ENCODE measurements around the gene PRKCI.
"Not testable (repeated sequence)": the region's sequence is repeated elsewhere in the genome, so short reads cannot be mapped to it uniquely, and the experiment has no call there.

The PRKCI gene

DNA sequence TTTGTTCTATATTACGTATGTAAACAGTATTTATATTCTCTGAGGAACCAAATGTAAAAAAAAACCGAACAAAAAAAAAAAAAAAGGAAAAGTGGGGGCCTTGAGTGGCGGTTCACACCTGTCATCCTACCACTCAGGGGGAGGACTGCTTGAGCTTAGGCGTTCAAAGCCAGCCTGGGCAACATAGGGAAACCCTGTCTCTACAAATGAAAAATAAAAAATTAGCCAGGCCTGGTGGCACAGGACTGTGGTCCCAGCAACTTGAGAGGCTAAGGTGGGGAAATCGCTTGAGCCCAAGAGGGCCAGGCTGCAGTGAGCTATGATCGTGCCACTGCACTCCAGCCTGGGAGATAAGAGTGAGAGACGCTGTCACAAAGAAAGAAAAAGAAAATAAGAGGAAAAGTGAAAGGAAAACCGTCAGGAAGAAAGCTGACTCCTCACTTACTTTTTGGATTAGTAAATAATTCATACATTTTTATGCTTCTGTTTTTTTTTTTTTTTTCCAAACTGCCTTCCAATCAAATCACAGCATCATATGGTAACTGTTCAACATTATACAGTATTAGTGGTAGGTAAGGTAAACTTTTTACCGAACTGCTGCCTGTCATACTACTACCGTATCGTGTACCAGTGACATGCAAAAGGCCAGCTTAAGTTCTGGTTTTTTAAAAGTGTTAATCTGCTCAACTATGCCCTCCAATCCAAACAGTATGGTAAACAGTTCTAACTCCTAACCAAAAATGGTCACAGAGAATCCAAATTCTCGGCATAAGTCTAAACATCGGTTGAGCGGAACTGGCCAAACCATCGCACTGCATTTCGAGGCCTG is 41.9 kb upstream of the PRKCI start:
- H3K9ac ChIP-seq (ENCODE audit: low read length): peak overlapping the region; percentile 94
- peak overlapping the region; percentile 56 for H3K4me2 ChIP-seq (ENCODE audit: low read depth, low read length, poor library complexity, severe bottlenecking)
- H3K27me3 ChIP-seq (ENCODE audit: low read length): no peaks in the 10 kb centered on the region
- no peaks in the 10 kb centered on the region for H4K20me1 ChIP-seq (ENCODE audit: low read depth, low read length)
- no peaks in the 10 kb centered on the region for H3K9me3 ChIP-seq (ENCODE audit: insufficient read depth, low read length)
- H3K9me2 ChIP-seq (replicated peaks; ENCODE audit: insufficient read depth, low read length): no peaks in the 10 kb centered on the region
- H2AFZ ChIP-seq (ENCODE audit: low read depth, low read length, severe bottlenecking): peak overlapping the region; percentile 63
- peaks cover 31% of the 10 kb centered on the region for H3K79me2 ChIP-seq (ENCODE audit: insufficient read depth, low read length)
- H3K36me3 ChIP-seq (ENCODE audit: low read length): peaks cover 7% of the 10 kb centered on the region; the same call in 1 of the 2 replicates
- TF ChIP-seq, protein P1, sequence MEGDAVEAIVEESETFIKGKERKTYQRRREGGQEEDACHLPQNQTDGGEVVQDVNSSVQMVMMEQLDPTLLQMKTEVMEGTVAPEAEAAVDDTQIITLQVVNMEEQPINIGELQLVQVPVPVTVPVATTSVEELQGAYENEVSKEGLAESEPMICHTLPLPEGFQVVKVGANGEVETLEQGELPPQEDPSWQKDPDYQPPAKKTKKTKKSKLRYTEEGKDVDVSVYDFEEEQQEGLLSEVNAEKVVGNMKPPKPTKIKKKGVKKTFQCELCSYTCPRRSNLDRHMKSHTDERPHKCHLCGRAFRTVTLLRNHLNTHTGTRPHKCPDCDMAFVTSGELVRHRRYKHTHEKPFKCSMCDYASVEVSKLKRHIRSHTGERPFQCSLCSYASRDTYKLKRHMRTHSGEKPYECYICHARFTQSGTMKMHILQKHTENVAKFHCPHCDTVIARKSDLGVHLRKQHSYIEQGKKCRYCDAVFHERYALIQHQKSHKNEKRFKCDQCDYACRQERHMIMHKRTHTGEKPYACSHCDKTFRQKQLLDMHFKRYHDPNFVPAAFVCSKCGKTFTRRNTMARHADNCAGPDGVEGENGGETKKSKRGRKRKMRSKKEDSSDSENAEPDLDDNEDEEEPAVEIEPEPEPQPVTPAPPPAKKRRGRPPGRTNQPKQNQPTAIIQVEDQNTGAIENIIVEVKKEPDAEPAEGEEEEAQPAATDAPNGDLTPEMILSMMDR (IDR thresholded peaks at IDR 0.05; ENCODE audit: insufficient read depth, low read length, poor library complexity, severe bottlenecking): no peak
- peak overlapping the region; percentile 73 for H3K27ac ChIP-seq (ENCODE audit: low read depth, low read length)
- peak overlapping the region; percentile 86 for H3K4me3 ChIP-seq (ENCODE audit: insufficient read depth, low read length, poor library complexity, severe bottlenecking)
- H3F3A ChIP-seq (ENCODE audit: insufficient read depth): 0 out of 2 replicates have a peak, but pooled peaks cover 6% of the 10 kb centered on the region

DNA sequence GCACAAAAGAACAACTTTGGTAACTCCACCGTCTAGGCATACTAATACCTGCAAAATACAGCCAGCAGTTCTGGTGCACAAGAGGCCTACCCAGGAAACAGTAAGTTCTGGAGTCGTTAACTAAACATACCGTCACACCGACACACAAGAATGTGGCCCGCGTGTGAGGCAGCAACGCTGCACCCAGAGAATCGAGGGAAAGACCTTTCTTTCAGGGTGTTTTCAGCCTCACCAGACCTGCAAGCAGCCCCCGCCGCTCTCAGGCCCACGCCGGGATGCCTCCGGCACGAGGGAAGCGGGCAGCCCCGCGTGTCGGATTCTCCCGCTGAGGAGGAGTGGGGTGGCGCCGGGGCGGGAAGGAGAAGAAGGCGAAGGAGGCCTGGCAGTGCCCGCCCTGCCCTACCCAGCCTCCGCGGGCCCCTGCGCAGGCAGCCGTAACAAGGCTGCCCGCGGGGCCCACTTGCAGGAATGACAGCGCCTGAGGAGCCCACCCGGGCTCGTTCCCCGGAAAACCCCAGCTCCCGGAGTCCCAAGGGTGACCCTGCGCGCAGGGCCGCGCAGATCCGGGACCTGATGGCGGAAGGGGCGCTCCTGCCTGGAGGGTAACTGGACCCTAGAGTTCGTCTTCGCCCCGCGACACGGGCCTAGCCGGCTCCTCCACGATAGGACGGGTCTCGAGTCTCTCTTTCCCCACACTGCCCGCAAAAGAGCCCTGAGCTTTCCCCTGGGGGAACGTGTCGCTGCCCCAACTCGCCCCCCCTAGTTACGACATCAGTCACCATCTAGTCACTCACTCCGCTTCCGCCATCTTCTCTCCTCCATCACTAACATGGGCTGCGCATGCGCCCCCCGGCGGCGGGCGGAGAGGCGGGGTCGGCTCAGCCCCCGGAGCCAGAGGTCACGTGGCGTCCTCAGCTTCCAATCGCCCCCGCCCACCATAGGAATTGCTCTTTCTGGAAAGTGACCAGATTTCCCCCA is 41.0 kb upstream of the PRKCI start, which contains the start of gene PHC3:
PHC3 (minus strand) TSS at position 826 of the 978 bp plus-strand sequence; CDS start at position 808, 18 bp downstream.
- peak within 1 kb of the TSS; percentile 86 for H3K4me3 ChIP-seq (ENCODE audit: insufficient read depth, low read length, poor library complexity, severe bottlenecking)
- H3F3A ChIP-seq (ENCODE audit: insufficient read depth): 0 out of 2 replicates have a peak, but pooled peaks cover 6% of the 10 kb centered on the region
- no peaks in the 10 kb centered on the region for H3K9me2 ChIP-seq (replicated peaks; ENCODE audit: insufficient read depth, low read length)
- peak within 1 kb of the TSS; percentile 63 for H2AFZ ChIP-seq (ENCODE audit: low read depth, low read length, severe bottlenecking)
- peak within 1 kb of the TSS; percentile 73 for H3K27ac ChIP-seq (ENCODE audit: low read depth, low read length)
- no peaks in the 10 kb centered on the region for H4K20me1 ChIP-seq (ENCODE audit: low read depth, low read length)
- TF ChIP-seq, protein P1 (IDR thresholded peaks at IDR 0.05; ENCODE audit: insufficient read depth, low read length, poor library complexity, severe bottlenecking): no peak
- TF ChIP-seq EZH2phosphoT487 (conservative IDR thresholded peaks at IDR 0.05; ENCODE audit: low read length): no peak
- peaks cover 6% of the 10 kb centered on the region; the same call in 1 of the 2 replicates for H3K36me3 ChIP-seq (ENCODE audit: low read length)
- H3K9me3 ChIP-seq (ENCODE audit: insufficient read depth, low read length): no peaks in the 10 kb centered on the region
- H3K9ac ChIP-seq (ENCODE audit: low read length): peak within 1 kb of the TSS; percentile 94
- H3K79me2 ChIP-seq (ENCODE audit: insufficient read depth, low read length): peaks cover 29% of the 10 kb centered on the region
- H3K27me3 ChIP-seq (ENCODE audit: low read length): no peaks in the 10 kb centered on the region
- peak within 1 kb of the TSS; percentile 56 for H3K4me2 ChIP-seq (ENCODE audit: low read depth, low read length, poor library complexity, severe bottlenecking)

DNA sequence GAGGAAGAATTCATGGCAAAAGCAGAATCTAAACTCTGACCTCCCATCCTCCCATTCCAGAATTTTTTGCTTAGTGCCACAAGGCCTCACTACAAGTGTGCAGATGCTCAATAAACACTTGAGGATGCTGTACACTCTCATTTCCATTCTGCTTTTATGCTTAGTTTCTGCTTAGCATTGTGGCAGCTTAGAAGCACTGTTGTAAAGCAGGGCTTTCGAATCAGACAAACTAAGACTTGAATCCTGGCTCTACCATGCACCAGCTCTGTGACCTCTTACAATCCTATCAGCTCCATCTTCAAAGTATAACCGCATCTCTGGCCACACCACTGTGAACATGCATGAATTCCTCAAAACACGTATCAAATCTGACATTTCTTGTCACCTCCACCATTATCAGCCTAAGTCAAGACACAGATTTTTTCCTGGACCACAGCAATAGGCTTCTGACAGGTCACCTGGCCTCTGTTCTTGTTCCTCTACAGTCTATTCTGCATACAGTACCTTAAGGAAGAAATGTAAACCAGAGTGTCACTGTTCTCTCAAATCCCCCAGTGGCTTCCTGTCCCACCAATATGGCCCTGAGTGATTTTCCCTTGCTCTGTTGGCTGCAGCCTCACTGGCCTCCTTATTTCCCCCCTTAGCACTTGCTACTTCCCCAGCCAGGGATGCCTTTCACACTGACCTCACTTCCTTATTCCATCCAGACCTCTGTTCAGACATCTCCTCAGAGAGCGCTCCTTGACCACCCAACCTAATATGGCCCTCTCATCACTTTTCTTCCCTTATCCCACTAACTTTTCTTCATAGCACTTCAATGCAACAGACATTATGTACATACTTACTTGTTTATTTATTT is 32.6 kb upstream of the PRKCI start:
- Histone ChIP-seq H3F3A (ENCODE audit: insufficient read depth) (no peaks in the 10 kb centered on the region), H3K9me3 (ENCODE audit: insufficient read depth, low read length) (no peaks in the 10 kb centered on the region), H3K9ac (ENCODE audit: low read length) (no peak overlapping the region), H2AFZ (ENCODE audit: low read depth, low read length, severe bottlenecking) (peak overlapping the region; percentile 53), H4K20me1 (ENCODE audit: low read depth, low read length) (no peaks in the 10 kb centered on the region), H3K36me3 (ENCODE audit: low read length) (no peaks in the 10 kb centered on the region), H3K79me2 (ENCODE audit: insufficient read depth, low read length) (no peaks in the 10 kb centered on the region), H3K27me3 (ENCODE audit: low read length) (no peaks in the 10 kb centered on the region), H3K4me2 (ENCODE audit: low read depth, low read length, poor library complexity, severe bottlenecking) (peak overlapping the region; percentile 21), H3K4me3 (ENCODE audit: insufficient read depth, low read length, poor library complexity, severe bottlenecking) (no peak overlapping the region), H3K27ac (ENCODE audit: low read depth, low read length) (no peak overlapping the region), H3K9me2 (replicated peaks; ENCODE audit: insufficient read depth, low read length) (no peaks in the 10 kb centered on the region)
- TF ChIP-seq EZH2phosphoT487 (conservative IDR thresholded peaks at IDR 0.05; ENCODE audit: low read length): no peak
- TF ChIP-seq, protein P1 (IDR thresholded peaks at IDR 0.05; ENCODE audit: insufficient read depth, low read length, poor library complexity, severe bottlenecking): no peak

DNA sequence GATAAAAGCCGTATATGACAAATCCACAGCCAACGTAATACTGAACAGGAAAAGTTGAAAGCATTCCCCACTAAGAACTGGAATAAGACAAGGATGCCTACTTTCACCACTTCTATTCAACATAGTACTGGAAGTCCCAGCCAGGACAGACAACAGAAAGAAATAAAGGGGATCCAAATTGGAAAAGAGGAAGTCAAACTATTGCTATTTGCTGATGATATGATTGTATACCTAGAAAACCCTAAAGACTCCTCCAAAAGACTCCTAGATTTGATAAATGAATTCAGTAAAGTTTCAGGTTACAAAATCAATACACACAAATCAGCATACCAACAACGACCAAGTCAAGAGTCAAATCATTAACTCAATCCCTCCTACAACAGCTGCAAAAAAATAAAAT is 26.5 kb upstream of the PRKCI start:
- not testable (repeated sequence) for H4K20me1 ChIP-seq (ENCODE audit: low read depth, low read length); H3K9ac ChIP-seq (ENCODE audit: low read length); H3K9me2 ChIP-seq (replicated peaks; ENCODE audit: insufficient read depth, low read length); H3K9me3 ChIP-seq (ENCODE audit: insufficient read depth, low read length); H3K27ac ChIP-seq (ENCODE audit: low read depth, low read length); H3F3A ChIP-seq (ENCODE audit: insufficient read depth); H3K79me2 ChIP-seq (ENCODE audit: insufficient read depth, low read length); H2AFZ ChIP-seq (ENCODE audit: low read depth, low read length, severe bottlenecking); H3K27me3 ChIP-seq (ENCODE audit: low read length); H3K4me3 ChIP-seq (ENCODE audit: insufficient read depth, low read length, poor library complexity, severe bottlenecking); H3K36me3 ChIP-seq (ENCODE audit: low read length); H3K4me2 ChIP-seq (ENCODE audit: low read depth, low read length, poor library complexity, severe bottlenecking)
